IPS-18c (cell line): ENCODE results near the gene ERCC6.

ENCODE experiments used
- H3K4me3 ChIP-seq: 2 replicates; pipeline ENCODE4 v1.7.0; 2013; ENCODE audit warnings: low read depth, mild to moderate bottlenecking, low read length, moderate library complexity; ENCODE audit not compliant: insufficient read depth
- H3K9me3 ChIP-seq: one replicate; pipeline ENCODE4 v1.6.1; 2013; ENCODE audit warnings: mild to moderate bottlenecking, low read length, moderate library complexity; ENCODE audit not compliant: control insufficient read depth, insufficient read depth

The ERCC6 gene

DNA sequence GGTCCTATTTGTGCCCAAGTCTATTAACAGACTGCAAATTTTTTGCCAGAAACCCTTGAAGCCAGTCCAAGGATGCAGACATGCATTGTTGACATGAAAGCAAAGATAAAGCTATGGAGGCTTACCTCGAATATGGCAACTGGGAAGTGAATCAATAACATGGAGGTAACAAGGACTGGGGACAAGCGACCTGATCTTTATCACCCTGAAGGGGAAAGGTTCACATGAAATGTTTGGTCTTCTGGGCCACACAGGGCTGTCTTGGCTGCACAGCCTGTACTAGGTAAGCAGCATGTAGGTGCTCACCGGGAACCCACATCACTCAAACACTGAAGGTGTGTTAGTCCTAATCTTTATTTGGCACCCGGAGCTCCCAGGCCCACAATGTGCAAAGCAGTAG is 17.9 kb downstream of the ERCC6 start:
- Histone ChIP-seq H3K9me3 (no peaks in the 10 kb centered on the region), H3K4me3 (no peak overlapping the region)

GRCh38 chr10:49520122-49520775 is 18.7 kb downstream of the ERCC6 start:
- Histone ChIP-seq H3K4me3 (no peak overlapping the region), H3K9me3 (no peaks in the 10 kb centered on the region)

DNA sequence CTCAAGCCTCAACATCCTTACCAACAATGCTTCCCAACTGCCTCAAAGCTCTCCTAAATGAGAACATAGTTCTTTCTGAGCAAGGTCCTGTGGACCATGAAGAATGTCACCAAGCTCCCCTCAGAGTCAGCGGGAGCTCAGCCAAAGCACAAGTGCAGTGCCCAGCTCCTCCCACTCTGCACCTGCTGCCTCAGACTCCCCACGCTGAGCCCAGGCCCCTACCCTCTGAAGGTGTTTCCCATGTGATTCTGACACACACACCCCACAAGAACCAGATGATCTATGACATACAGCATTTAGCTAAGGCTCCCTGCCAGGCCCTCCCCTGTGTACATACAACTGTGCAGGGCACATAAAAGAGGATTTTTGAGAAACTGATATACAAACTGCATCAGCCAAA is 19.2 kb downstream of the ERCC6 start:
- no peaks in the 10 kb centered on the region for H3K9me3 ChIP-seq
- no peak overlapping the region for H3K4me3 ChIP-seq

- Histone ChIP-seq H3K9me3 (no peaks in the 10 kb centered on the region), H3K4me3 (no peak overlapping the region)
Measured at GRCh38 chr10:49518982-49519578, 19.8 kb downstream of the ERCC6 start.

- Histone ChIP-seq H3K9me3 (no peaks in the 10 kb centered on the region), H3K4me3 (no peak overlapping the region)
Measured at GRCh38 chr10:49518566-49518965, 20.4 kb downstream of the ERCC6 start.

DNA sequence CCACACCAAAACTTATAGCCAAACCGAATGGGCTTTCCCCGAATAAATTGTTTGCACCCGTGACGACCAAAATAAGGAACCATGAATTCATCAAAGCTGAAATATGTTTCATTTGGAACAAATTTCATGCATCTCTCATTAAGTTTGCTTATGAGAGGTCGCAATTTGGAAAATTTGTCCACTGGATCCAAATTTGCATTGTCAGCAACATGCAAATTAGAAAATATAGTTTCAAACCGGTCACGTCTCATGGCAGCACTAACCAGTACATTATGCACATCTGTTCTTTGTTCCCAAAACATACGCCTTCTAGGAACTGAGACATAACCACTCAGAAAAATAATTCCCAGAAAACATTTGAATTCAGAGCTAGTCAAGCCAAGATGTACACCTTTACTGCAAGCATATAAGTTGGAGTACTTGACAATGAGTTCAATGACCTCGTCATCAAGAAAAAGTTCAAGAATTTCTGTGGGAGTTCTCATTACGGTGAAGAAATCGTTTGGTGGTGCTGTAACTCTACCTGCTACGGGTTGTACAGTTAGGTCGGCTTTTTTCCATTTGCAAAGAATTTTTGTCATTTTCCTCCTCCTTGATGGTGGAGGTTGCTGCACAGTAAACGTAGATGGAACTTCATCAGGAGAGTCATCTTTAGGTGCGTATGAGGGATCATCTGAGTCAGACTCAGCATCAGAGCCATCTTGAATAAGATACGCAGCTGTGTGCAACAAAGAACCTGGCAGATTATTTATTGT is 22.5 kb downstream of the ERCC6 start:
- H3K9me3 ChIP-seq = no peaks in the 10 kb centered on the region
- no peak overlapping the region for H3K4me3 ChIP-seq

DNA sequence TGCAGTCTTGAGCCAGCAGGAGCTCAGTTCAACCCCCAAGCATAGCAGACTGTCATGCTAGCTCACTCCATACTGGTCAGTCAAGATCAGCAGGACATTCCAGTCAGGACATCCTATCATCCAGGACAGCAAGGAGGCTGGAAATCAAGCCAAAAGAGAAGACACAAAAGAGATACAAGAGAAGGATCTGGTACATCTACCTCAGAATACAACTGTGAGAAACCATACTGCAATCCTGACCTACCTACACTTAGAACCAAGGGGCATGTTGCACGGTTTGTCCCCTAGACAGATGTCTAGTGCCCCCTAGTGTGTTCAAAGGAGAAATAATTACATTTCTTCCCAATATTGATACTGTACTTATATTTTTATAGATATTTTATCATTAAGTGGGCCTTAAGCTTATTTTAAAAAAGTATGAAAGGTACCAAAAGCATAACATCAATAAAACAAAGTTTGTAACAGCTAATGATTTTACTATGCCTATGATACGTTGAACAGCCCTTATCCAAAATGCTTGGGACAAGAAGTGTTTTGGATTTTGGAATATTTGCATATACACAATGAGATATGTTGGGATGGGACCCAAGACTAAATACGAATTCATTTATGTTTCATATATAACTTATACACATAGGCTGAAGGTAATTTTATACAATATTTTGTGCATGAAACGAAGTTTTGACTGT is 26.7 kb downstream of the ERCC6 start:
- Histone ChIP-seq H3K9me3 (no peaks in the 10 kb centered on the region), H3K4me3 (no peak overlapping the region)

GRCh38 chr10:49509771-49510303 is 29.1 kb downstream of the ERCC6 start:
- Histone ChIP-seq H3K4me3 (no peak overlapping the region), H3K9me3 (no peaks in the 10 kb centered on the region)

GRCh38 chr10:49508654-49509053 is 30.3 kb downstream of the ERCC6 start:
- Histone ChIP-seq H3K4me3 (no peak overlapping the region), H3K9me3 (no peaks in the 10 kb centered on the region)

DNA sequence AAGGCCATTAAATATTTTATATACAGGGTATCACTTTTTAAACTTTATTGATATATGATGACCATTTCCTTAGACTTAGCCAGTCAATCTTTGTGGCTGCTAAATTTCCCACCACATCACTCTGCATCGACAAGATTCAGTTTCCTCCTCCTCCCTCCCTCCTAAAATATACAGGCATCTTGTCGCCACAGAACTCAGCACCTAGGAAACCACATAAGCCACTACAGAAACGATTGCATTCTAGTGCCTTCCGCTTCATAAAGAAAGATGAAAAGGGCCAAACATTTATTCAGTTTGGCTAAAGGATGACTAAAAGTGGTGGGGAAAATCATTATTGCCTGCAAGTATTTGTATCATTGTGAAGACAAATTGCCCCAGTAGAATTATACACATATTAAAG is 30.7 kb downstream of the ERCC6 start:
- H3K9me3 ChIP-seq = no peaks in the 10 kb centered on the region
- H3K4me3 ChIP-seq = no peak overlapping the region

DNA sequence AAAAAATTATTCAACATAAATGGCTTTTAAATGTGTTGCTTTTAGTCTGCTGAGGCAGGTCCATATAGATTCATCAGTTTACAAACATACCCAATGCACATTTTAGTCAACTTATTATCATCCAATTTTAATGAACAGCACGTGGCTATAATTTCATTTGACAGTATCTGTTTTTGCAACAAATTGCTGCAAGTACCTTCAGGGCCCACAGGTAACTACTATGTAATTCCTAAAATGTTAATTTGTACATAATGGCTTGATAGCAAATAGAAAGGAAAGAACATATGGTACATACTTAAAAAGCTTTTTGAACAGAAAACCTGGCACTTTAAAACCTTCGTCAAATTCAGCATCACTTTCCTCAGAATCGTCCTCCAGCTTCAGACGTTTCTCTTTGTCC is 33.3 kb downstream of the ERCC6 start:
- H3K9me3 ChIP-seq = no peaks in the 10 kb centered on the region
- H3K4me3 ChIP-seq = no peak overlapping the region

GRCh38 chr10:49505076-49505475 is 33.8 kb downstream of the ERCC6 start:
- H3K9me3 ChIP-seq = no peaks in the 10 kb centered on the region
- no peak overlapping the region for H3K4me3 ChIP-seq

DNA sequence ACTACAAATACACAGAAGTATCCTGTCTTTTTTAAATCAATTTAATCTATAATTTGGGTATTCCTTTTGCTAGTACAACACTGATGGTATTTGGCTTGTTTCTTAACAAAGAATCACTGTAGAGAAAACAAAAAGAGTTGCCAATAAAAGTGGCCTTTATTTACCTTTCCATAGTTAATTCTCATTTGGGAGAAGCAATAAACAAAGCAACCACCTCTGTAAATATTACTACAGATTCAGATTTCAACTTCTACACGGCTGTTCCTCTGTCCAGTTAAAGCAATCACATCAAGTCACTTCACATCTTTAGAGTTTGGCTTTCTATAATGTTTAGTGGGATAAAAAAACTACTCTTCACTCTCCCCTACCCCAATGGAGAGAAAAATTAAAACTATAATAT is 34.4 kb downstream of the ERCC6 start:
- no peaks in the 10 kb centered on the region for H3K9me3 ChIP-seq
- H3K4me3 ChIP-seq = no peak overlapping the region

- no peaks in the 10 kb centered on the region for H3K9me3 ChIP-seq
Measured at GRCh38 chr10:49502358-49502757, 36.6 kb downstream of the ERCC6 start.

DNA sequence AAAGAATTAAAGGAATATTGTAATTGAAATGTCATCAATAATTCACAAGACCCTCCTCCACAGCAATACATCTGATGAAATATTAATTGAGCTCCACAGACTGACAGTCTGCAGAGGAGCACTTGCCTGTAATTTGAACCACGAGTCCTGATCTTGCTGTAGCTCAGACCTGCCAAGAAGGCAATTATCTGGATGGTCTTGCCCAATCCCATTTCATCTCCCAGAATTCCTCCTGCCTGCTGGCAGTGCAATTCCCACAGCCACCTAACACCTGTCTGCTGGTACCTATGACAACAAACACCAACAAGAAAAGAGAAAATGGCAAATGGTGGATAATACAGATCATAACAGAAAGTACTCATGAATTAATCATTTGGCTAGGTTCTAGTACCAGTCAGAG is 38.5 kb downstream of the ERCC6 start:
- no peaks in the 10 kb centered on the region for H3K9me3 ChIP-seq
- H3K4me3 ChIP-seq = no peak overlapping the region

More at GRCh38 chr10:49502358-49502757, 36.6 kb downstream of the ERCC6 start:
- no peak overlapping the region for H3K4me3 ChIP-seq

DNA sequence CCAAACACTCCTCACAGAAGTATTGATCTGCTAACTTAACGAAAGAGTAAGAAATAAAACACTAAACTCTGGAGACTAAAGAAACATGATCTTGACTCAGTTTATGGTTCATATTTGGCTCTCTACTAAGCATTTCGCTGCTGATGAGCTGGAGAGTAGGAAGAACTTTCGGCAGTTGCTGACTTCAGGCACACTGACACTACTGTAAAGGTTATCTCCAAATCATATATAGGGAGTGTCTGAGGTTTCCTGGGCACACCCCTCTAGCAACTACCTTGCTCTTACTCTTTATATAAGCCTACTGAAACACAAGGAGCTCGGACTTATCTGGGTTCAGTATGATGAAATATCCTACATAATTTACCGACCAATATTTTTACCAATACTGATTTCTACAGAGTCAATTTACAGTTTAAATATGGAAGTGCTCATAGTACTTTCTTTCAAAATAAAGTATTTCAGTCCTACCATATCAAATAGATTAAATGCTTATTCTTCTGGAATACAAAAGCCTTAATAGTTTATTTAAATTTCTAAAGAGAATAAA is 39.5 kb downstream of the ERCC6 start:
- Histone ChIP-seq H3K4me3 (no peak overlapping the region), H3K9me3 (no peaks in the 10 kb centered on the region)

DNA sequence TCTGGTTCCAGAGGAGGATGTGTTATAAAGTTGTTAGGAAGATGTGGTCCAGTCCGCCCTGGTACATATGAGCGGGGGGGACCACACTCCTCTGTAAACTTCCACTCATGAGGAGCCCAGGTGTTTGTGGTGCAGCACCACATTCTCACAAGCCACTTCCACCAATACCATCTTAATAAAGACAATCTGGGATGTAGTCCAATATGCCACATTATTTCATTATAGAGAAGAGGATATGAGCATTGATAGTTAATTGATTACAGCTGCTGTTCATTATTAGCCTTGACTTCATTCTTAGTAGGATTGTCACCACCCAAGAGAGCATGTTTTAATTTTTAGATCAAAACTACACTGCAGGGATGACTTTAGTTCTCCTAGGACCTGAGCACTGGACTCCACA is 40.5 kb downstream of the ERCC6 start:
- no peaks in the 10 kb centered on the region for H3K9me3 ChIP-seq
- H3K4me3 ChIP-seq = no peak overlapping the region
